Midbrain (tissue), 1 donor: ENCODE results near the gene CST2.
"Not testable (repeated sequence)": the region's sequence is repeated elsewhere in the genome, so short reads cannot be mapped to it uniquely, and the experiment has no call there.

Source experiments
- DNase-seq: peaks from one replicate; lab custom pipeline; 2025; lab: John Stamatoyannopoulos, UW

CST2 gene

GRCh38 chr20:23810349-23810748 lies 16.2 kb downstream of the CST2 start:
- not testable (repeated sequence) for DNase-seq

GRCh38 chr20:23800865-23801264 lies 25.7 kb downstream of the CST2 start:
- no peak for DNase-seq

GRCh38 chr20:23799216-23799847 lies 27.2 kb downstream of the CST2 start:
- not testable (repeated sequence) for DNase-seq

- no peak for DNase-seq
Measured at GRCh38 chr20:23795526-23795925, 31.0 kb downstream of the CST2 start.

GRCh38 chr20:23794841-23795240 lies 31.7 kb downstream of the CST2 start:
- DNase-seq = no peak

- DNase-seq = no peak
Measured at GRCh38 chr20:23794065-23794464, 32.5 kb downstream of the CST2 start.

GRCh38 chr20:23783447-23783846 lies 43.1 kb downstream of the CST2 start:
- DNase-seq = no peak

- peak; percentile 2 for DNase-seq
Measured at GRCh38 chr20:23782366-23782983, 44.1 kb downstream of the CST2 start.

- not testable (repeated sequence) for DNase-seq
Measured at GRCh38 chr20:23778676-23779075, 47.9 kb downstream of the CST2 start.

- not testable (repeated sequence) for DNase-seq
Measured at GRCh38 chr20:23777380-23777779, 49.1 kb downstream of the CST2 start.

GRCh38 chr20:23776067-23776771 lies 50.3 kb downstream of the CST2 start:
- no peak for DNase-seq

- no peak for DNase-seq
Measured at GRCh38 chr20:23774081-23774480, 52.4 kb downstream of the CST2 start.
